Pancreas (tissue), 10 donors: ENCODE measurements around the gene C12orf42. TPM values are rescaled to one million over a fixed set of nuclear protein-coding genes. Genes with fewer than 3 reads are reported as not detected.

Experiments used
- ATAC-seq, 4 donors: fragments of 200-7000 bp; cut with Tn5 transposase; one replicate each; pipeline versions ENCODE4 v1.8.0 to v1.9.1; 2020; ENCODE audit warnings: mild to moderate bottlenecking in 4 of 4, moderate library complexity in 4 of 4
- DNase-seq, 6 donors: peaks; one replicate each; pipeline ENCODE4 v3.0.0-alpha.2; 2020
- FAIRE-seq: peaks from 2 replicates; lab custom pipeline; 2012; peaks lifted over from hg19 to GRCh38; lab: Jason Lieb, UNC
- H3K27ac ChIP-seq, 4 donors: fragments of 200-600 bp; sonication (generic); 1 replicate in 3 of 4; 2 replicates in 1 of 4; pipeline versions ENCODE4 v1.5.0 to v1.8.0; 2020
- H3K27me3 ChIP-seq, 4 donors: fragments of 200-600 bp; one replicate each; pipeline ENCODE4 v1.8.0; 2021
- H3K36me3 ChIP-seq, 3 donors: fragments of 200-600 bp; sonication (generic) in 1 of 3; one replicate each; pipeline versions ENCODE4 v1.5.0 to v1.8.0; 2020 to 2021
- H3K4me1 ChIP-seq, 3 donors: fragments of 200-600 bp; one replicate each; pipeline ENCODE4 v1.8.0; 2021
- H3K4me3 ChIP-seq, 4 donors: fragments of 200-600 bp; sonication (generic) in 2 of 4; one replicate each; pipeline versions ENCODE4 v1.5.0 to v1.8.0; 2020 to 2021
- H3K9me3 ChIP-seq, 4 donors: fragments of 200-600 bp; one replicate each; pipeline ENCODE4 v1.8.0; 2021
- WGBS, 2 donors: extraction: QIAGEN DNeasy Blood & Tissue Kit; methylation state at CpG; one replicate each; pipeline ENCODE4 v1.1.7; 2013; 5-methylcytosine and 5-hydroxymethylcytosine counted together
- intact Hi-C, 3 donors: fragments of 100-400 bp; cut with DNase I; formaldehyde crosslinking; loops; one replicate each; pipeline versions ENCODE4 v1.11.1 to v1.14.2; 2022
- polyA plus RNA-seq, 2 donors: library from polyadenylated mRNA; stranded (reverse); fragments of 200-250 nt; gene quantifications; one replicate each; pipeline ENCODE4 v1.2.3, GENCODE V29; 2013
- total RNA-seq, 6 donors: library from RNA; stranded (reverse); fragmentation: NEBNext Ultra II Directional in 4 of 6; extraction: Animal tissue kit (Norgen Biotek cat#: 25700) in 4 of 6; gene quantifications; one replicate each; pipeline versions ENCODE4 v1.2.1 to v1.2.4, GENCODE V29; 2021 to 2023
- TF ChIP-seq, protein P1 (sequence below), 4 donors: fragments of 200-600 bp; sonication (generic) in 3 of 4; IDR thresholded peaks; one replicate each; pipeline versions ENCODE4 v1.5.0 to v1.8.0; 2021; ENCODE audit warnings: antibody characterized with exemption in 4 of 4
- donor health status: healthy with polysubstance abuse.
- donor health status: DM: no; HTN: no; CAD: no; lungs with moderate emphysema.
- donor health status: DM: no; HTN: no; CAD: no.
- donor health status: control.
- donor health status: control.
- donor health status: Bipolar disorder and iron deficiency.
- donor health status: DM: yes; HTN: yes; CAD: no.
- donor health status: DM: no; HTN: no; CAD: no.
- donor health status: DM: no; HTN: no; CAD: no.
- donor health status: DM: yes; HTN: yes; CAD: no.

The C12orf42 gene
- total and polyA plus RNA-seq, 8 donors = not detected

DNA sequence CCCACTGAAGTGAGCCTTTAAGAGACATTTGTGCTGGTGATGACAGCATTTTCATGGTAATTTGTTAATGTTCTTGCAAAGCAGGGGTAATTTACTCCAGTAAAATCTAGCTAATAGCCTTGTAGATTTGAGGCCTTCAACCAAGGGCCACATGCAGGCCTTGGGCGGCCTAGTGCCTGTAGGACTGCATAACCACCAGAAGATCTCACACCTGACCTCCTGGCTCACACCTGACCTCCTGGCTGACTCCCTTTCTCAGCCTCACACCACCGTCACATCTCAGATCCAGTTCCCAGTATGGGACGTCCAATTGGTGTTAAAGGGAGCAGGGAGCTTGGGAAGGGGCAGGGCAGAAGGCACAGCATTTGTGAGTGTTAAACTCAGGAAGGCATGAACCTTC, 26.9 kb downstream of the C12orf42 start:
- no peak for ATAC-seq
- H3K27me3 ChIP-seq = no peaks in the 10 kb centered on the region
- H3K9me3 ChIP-seq = no peaks in the 10 kb centered on the region
- 59 to 69% methylated on average over 3 of the region's 3 CpGs for WGBS, 2 donors
- DNase-seq = no peak
- TF ChIP-seq, protein P1, sequence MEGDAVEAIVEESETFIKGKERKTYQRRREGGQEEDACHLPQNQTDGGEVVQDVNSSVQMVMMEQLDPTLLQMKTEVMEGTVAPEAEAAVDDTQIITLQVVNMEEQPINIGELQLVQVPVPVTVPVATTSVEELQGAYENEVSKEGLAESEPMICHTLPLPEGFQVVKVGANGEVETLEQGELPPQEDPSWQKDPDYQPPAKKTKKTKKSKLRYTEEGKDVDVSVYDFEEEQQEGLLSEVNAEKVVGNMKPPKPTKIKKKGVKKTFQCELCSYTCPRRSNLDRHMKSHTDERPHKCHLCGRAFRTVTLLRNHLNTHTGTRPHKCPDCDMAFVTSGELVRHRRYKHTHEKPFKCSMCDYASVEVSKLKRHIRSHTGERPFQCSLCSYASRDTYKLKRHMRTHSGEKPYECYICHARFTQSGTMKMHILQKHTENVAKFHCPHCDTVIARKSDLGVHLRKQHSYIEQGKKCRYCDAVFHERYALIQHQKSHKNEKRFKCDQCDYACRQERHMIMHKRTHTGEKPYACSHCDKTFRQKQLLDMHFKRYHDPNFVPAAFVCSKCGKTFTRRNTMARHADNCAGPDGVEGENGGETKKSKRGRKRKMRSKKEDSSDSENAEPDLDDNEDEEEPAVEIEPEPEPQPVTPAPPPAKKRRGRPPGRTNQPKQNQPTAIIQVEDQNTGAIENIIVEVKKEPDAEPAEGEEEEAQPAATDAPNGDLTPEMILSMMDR (IDR thresholded peaks at IDR 0.05) = no peak
- intact Hi-C loops = no loop called here
- FAIRE-seq = no peak
- H3K4me3 ChIP-seq = no peak overlapping the region
- no peaks in the 10 kb centered on the region for H3K36me3 ChIP-seq
- H3K4me1 ChIP-seq = no peaks in the 10 kb centered on the region
- no peak overlapping the region for H3K27ac ChIP-seq

GRCh38 chr12:103462675-103463074, 33.1 kb downstream of the C12orf42 start:
- WGBS, 2 donors = 60 to 66% methylated on average over 3 of the region's 3 CpGs
- intact Hi-C loops = no loop called here
- FAIRE-seq = no peak

DNA sequence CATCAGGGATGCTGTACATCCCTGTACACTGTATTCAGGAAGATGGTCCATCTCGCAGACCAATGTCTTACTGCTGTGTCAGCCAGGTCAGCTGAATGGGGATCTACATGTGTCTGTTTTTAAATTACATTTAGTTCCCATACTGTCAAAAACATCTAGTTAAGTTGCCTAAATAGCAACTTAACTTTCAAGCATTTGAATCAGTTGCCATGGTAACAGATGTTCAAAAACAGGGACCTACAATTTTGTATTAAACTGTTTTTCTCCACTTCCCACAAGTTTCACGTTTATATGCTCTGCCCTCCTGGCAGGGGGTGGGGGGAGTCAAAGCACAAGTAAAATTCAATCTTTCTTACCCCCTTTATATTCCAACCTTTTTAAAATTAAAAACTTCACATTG, 38.3 kb downstream of the C12orf42 start:
- TF ChIP-seq, protein P1 (IDR thresholded peaks at IDR 0.05) = no peak
- intact Hi-C loops = no loop called here
- WGBS, 2 donors = 45 to 49% methylated on average over 2 of the region's 2 CpGs
- H3K4me1 ChIP-seq = no peaks in the 10 kb centered on the region
- no peak for ATAC-seq
- H3K27me3 ChIP-seq = no peaks in the 10 kb centered on the region
- FAIRE-seq = no peak
- no peak overlapping the region for H3K27ac ChIP-seq
- no peaks in the 10 kb centered on the region for H3K9me3 ChIP-seq
- no peak overlapping the region for H3K4me3 ChIP-seq
- no peak for DNase-seq
- H3K36me3 ChIP-seq = no peaks in the 10 kb centered on the region

More at GRCh38 chr12:103462675-103463074, 33.1 kb downstream of the C12orf42 start:
- no peak overlapping the region for H3K27ac ChIP-seq
- no peak for ATAC-seq
- no peaks in the 10 kb centered on the region for H3K4me1 ChIP-seq
- no peak for DNase-seq
- no peak overlapping the region for H3K4me3 ChIP-seq
- H3K9me3 ChIP-seq = no peaks in the 10 kb centered on the region
- H3K36me3 ChIP-seq = no peaks in the 10 kb centered on the region
- TF ChIP-seq, protein P1 (IDR thresholded peaks at IDR 0.05) = no peak
- no peaks in the 10 kb centered on the region for H3K27me3 ChIP-seq

- Histone ChIP-seq H3K9me3 (no peaks in the 10 kb centered on the region), H3K4me3 (no peak overlapping the region), H3K27me3 (no peaks in the 10 kb centered on the region), H3K4me1 (no peaks in the 10 kb centered on the region), H3K36me3 (no peaks in the 10 kb centered on the region), H3K27ac (no peak overlapping the region)
- DNase-seq (no peak), ATAC-seq (no peak), FAIRE-seq (no peak)
- intact Hi-C loops = no loop called here
- TF ChIP-seq, protein P1 (IDR thresholded peaks at IDR 0.05) = no peak
- WGBS, 2 donors = 56 to 73% methylated on average over 2 of the region's 2 CpGs
Measured at GRCh38 chr12:103456006-103456405, 39.8 kb downstream of the C12orf42 start.

GRCh38 chr12:103455020-103455763, 40.6 kb downstream of the C12orf42 start:
- H3K36me3 ChIP-seq = no peaks in the 10 kb centered on the region
- intact Hi-C loops = no loop called here
- DNase-seq = no peak
- no peak for FAIRE-seq
- TF ChIP-seq, protein P1 (IDR thresholded peaks at IDR 0.05) = no peak
- ATAC-seq = no peak
- H3K4me1 ChIP-seq = no peaks in the 10 kb centered on the region
- no peak overlapping the region for H3K27ac ChIP-seq
- no peak overlapping the region for H3K4me3 ChIP-seq
- WGBS, 2 donors = 51 to 55% methylated on average over 3 of the region's 3 CpGs
- no peaks in the 10 kb centered on the region for H3K27me3 ChIP-seq
- no peaks in the 10 kb centered on the region for H3K9me3 ChIP-seq
